GM10248 (cell line): ENCODE data around the gene GOPC.

Experiments used
- CTCF ChIA-PET: fragments of 300-600 bp; sonication (Branson Sonifier 250); formaldehyde crosslinking; extraction: SDS; loops from one replicate; lab custom pipeline; 2021; ENCODE audit warnings: antibody characterized with exemption; lab: Yijun Ruan, JAX
- POLR2A ChIA-PET: fragments of 350-650 bp; sonication (Branson Sonifier 250); formaldehyde crosslinking; extraction: SDS; loops from one replicate; lab custom pipeline; 2020; ENCODE audit warnings: antibody characterized with exemption; lab: Yijun Ruan, JAX
- DNase-seq: peaks from one replicate; pipeline ENCODE4 v3.0.0; 2012; ENCODE audit errors: extremely low spot score
- TF ChIP-seq, protein P1 (sequence below): IDR thresholded peaks from 2 replicates; pipeline ENCODE4 v1.5.1; 2012; ENCODE audit warnings: mild to moderate bottlenecking, low read depth; ENCODE audit errors: extremely low read depth, missing control alignments, control extremely low read depth

The GOPC gene

DNA sequence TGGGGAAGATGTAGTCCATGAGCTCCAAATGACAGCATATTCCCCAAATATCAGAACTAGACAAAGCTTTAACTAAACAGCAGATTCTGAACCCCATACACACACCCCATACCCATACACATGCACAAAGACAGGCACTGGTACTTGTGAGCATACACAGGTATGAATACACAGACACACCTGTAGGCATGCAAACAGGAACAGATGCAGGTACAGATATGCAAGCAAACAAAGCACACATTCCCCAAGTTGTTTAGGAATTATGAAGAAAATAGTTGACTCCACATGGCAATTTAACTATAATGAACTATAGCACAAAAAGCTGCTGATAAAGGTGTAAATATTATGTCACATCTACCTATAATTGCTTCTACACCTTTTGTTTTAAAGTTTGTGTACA lies 16.7 kb downstream of the GOPC start:
- CTCF ChIA-PET: interaction anchor here (1.0 to 1.6 kb wide), 5 partner anchors 8 to 30 kb away, joined by 3 to 5 read pairs (median 4); no protein-coding TSS in a partner anchor
- no peak for DNase-seq
- TF ChIP-seq, protein P1, sequence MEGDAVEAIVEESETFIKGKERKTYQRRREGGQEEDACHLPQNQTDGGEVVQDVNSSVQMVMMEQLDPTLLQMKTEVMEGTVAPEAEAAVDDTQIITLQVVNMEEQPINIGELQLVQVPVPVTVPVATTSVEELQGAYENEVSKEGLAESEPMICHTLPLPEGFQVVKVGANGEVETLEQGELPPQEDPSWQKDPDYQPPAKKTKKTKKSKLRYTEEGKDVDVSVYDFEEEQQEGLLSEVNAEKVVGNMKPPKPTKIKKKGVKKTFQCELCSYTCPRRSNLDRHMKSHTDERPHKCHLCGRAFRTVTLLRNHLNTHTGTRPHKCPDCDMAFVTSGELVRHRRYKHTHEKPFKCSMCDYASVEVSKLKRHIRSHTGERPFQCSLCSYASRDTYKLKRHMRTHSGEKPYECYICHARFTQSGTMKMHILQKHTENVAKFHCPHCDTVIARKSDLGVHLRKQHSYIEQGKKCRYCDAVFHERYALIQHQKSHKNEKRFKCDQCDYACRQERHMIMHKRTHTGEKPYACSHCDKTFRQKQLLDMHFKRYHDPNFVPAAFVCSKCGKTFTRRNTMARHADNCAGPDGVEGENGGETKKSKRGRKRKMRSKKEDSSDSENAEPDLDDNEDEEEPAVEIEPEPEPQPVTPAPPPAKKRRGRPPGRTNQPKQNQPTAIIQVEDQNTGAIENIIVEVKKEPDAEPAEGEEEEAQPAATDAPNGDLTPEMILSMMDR: no peak
- POLR2A ChIA-PET: interaction anchor here (0.7 kb wide), 1 partner anchor 17 kb away, joined by 3 read pairs; the partner anchor contains the start of gene GOPC

DNA sequence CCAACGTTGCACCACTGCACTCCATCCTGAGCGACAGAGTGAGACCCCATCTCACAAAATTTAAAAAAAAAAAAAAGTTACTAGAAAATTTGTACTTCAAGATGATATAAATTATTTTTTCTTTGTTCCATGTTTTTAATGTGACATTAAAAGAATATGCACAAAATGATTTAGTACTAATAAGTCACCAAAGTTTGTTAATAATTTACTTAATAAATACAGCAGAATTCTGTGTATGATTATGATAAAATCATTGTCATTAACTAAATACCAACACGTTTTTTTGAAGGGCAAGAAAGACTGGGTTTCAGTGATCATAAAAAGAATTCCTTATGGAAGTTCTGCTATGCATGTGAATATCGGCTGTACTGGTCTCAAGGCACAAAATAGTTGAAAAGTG lies 28.1 kb downstream of the GOPC start:
- POLR2A ChIA-PET: no interaction called here
- CTCF ChIA-PET: interaction anchor here (0.6 to 1.8 kb wide), 7 partner anchors 13 to 124 kb away, joined by 3 to 8 read pairs (median 6); no protein-coding TSS in a partner anchor
- no peak for DNase-seq
- TF ChIP-seq, protein P1: no peak

DNA sequence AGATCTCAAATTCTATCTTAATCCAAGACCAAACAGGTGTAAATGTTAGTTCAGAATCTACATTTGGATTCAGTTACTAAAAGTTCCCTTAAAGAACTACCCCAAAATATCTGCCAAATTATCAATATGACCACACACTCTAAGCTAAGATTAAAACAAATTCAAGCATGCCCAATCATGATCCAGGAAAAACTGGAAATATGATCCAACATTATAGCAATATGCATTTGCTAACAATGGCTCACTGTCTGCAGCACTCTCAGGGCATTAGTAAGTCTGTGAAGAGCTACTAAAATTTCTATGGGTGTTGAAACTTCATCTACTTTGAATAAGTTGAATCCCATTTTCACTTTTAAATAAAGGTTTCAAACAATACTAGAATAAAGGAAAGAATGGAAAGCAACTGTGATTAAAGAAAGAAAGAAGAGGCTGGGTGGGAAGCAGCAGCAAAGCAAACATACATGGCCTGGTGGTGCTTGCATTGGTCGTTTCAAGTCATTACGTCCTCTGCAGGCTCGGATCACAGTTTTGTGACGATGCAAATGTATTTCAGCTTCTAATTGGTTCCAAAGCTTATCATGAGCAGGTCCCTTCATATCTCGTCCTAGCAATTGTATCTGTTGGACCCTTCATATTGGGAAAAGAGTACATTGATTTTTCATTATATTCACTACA lies 29.2 kb downstream of the GOPC start:
- ChIA-PET CTCF (interaction anchor here (0.6 to 1.8 kb wide), 13 partner anchors 10 to 123 kb away, joined by 3 to 8 read pairs (median 5); no protein-coding TSS in a partner anchor), POLR2A (no interaction called here)
- TF ChIP-seq, protein P1: no peak
- no peak for DNase-seq

DNA sequence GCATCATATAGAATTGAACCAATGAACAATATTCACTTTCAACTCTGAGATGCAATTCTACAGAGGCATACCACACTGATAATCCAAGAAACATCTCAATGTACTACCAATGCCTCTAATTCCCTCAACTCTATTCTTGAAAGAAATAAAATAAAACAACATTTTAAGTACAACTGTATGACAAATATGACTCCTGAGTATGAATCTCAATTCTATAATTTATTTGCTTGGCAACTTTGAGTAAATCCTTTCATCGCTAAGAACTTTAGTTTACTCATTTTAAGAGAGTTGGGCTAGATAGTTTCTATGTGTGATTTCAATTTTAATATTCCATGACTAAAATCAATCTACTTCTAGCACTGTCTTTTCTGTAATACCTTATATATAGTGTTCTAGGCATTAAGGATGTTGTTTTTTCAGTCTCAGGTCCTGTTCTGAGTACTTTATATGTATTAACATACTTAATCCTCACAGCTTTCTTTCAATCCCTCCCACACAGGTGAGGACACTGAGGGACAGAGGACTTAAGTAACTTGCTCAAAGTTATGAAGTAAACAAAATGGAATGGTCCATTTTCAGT lies 33.4 kb downstream of the GOPC start:
- POLR2A ChIA-PET: no interaction called here
- CTCF ChIA-PET: interaction anchor here (0.9 to 5.5 kb wide), 4 partner anchors 8 to 90 kb away, joined by 3 to 34 read pairs (median 4); no protein-coding TSS in a partner anchor
- TF ChIP-seq, protein P1: no peak
- DNase-seq: no peak

DNA sequence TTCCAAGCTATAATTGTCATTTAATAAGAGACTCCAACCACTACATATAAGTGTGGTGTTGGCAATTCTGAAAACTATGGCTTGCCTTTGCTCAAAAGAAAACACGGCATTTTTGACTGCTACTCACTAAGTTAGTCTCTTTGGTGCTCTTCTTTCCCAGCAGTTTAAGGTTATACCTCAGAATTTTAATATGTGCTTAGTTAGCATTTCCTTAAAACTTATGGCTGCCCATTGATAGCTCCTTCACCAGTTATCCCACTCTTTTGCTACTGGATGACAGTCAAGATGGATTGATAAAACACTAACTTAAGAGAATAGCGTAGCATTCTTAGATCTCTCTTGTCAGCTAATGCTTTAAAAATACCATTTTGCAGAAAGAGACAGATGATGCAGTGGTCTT lies 34.1 kb downstream of the GOPC start:
- DNase-seq: no peak
- CTCF ChIA-PET: interaction anchor here (0.9 to 5.5 kb wide), 6 partner anchors 9 to 89 kb away, joined by 3 to 34 read pairs (median 4); no protein-coding TSS in a partner anchor
- POLR2A ChIA-PET: no interaction called here
- TF ChIP-seq, protein P1: no peak

DNA sequence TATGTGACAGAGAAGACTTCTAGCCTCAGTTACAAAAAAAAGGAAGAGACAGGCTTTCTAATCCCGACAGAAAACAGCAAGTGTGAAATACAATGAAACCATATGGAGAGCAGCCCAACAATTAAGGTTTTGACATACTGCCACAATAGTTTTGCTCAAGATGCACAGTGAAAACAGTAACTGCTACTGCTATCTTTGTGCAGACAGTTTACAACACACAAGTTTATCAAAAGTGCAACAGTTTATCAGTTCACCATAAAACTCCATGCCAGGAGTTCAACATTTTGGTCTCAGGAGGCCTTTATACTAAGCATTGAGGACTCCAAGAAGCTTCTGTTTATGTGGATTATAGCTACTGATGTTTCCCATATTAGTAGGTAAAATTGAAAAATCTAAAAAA lies 37.6 kb downstream of the GOPC start:
- ChIA-PET CTCF (interaction anchor here (1.2 to 5.5 kb wide), 3 partner anchors 9 to 70 kb away, joined by 3 to 34 read pairs (median 15); no protein-coding TSS in a partner anchor), POLR2A (no interaction called here)
- no peak for DNase-seq
- TF ChIP-seq, protein P1: no peak
